Neutrophil (primary cell): Measurements from ENCODE around the gene CRYGB.
"Not testable (repeated sequence)": the region's sequence is repeated elsewhere in the genome, so short reads cannot be mapped to it uniquely, and the experiment has no call there.

Experiments used
- H3K27ac ChIP-seq: fragments of 200-600 bp; sonication (generic); 2 replicates; pipeline ENCODE4 v1.5.1; 2016; ENCODE audit warnings: mild to moderate bottlenecking, moderate library complexity
- H3K27me3 ChIP-seq: fragments of 200-600 bp; sonication (generic); 2 replicates; pipeline ENCODE4 v1.6.0; 2016; ENCODE audit warnings: mild to moderate bottlenecking
- H3K36me3 ChIP-seq: fragments of 200-600 bp; sonication (generic); 2 replicates; pipeline ENCODE4 v1.5.1; 2017
- H3K4me1 ChIP-seq, 2 experiments: fragments of 200-600 bp in 1 of 2; sonication (generic) in 1 of 2; 1 replicate in 1 of 2; 2 replicates in 1 of 2; pipeline versions ENCODE4 v1.5.1 to v1.6.1; 2013 to 2016; ENCODE audit warnings: low read depth in 1 of 2, low read length in 1 of 2, mild to moderate bottlenecking in 1 of 2, moderate library complexity in 1 of 2; ENCODE audit not compliant: control insufficient read depth in 1 of 2, insufficient read depth in 1 of 2
- H3K4me3 ChIP-seq, 2 experiments: fragments of 200-600 bp in 1 of 2; sonication (generic) in 1 of 2; 1 replicate in 1 of 2; 2 replicates in 1 of 2; pipeline ENCODE4 v1.5.1; 2013 to 2016; ENCODE audit warnings: low read depth in 1 of 2, low read length in 1 of 2, mild to moderate bottlenecking in 1 of 2, moderate library complexity in 1 of 2
- H3K9me3 ChIP-seq: fragments of 200-600 bp; sonication (generic); 2 replicates; pipeline ENCODE4 v1.5.1; 2016
- TF ChIP-seq, protein P1 (sequence below): fragments of 200-600 bp; sonication (generic); IDR thresholded peaks from 2 replicates; pipeline ENCODE4 v1.5.1; 2016; ENCODE audit warnings: antibody characterized with exemption

The CRYGB gene

DNA sequence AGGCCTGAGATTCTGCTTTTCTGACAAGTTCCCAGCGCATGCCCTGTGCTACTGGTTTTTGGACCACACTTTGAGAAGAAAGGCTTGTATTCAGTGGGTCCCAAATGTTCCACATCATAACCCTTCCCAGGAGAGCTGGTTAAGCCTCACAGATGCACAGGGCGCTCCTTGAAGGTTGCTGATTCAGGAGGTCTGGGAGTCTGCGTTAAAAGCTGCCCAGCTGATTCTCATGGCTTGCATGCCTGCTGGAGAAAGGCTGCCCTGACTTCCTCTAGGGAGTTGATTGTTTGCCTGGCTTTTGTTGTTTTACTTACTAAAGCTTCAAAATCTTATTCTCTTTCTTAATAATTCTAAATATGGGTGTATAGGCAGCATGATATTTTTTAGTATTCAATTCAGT is 42.3 kb downstream of the CRYGB start:
- Histone ChIP-seq H3K9me3 (no peaks in the 10 kb centered on the region), H3K27me3 (peaks cover 3% of the 10 kb centered on the region), H3K4me3 (no peak overlapping the region), H3K4me1 (peaks cover 0 to 5% of the 10 kb centered on the region in 2 experiments), H3K27ac (no peak overlapping the region), H3K36me3 (no peaks in the 10 kb centered on the region)
- TF ChIP-seq, protein P1, sequence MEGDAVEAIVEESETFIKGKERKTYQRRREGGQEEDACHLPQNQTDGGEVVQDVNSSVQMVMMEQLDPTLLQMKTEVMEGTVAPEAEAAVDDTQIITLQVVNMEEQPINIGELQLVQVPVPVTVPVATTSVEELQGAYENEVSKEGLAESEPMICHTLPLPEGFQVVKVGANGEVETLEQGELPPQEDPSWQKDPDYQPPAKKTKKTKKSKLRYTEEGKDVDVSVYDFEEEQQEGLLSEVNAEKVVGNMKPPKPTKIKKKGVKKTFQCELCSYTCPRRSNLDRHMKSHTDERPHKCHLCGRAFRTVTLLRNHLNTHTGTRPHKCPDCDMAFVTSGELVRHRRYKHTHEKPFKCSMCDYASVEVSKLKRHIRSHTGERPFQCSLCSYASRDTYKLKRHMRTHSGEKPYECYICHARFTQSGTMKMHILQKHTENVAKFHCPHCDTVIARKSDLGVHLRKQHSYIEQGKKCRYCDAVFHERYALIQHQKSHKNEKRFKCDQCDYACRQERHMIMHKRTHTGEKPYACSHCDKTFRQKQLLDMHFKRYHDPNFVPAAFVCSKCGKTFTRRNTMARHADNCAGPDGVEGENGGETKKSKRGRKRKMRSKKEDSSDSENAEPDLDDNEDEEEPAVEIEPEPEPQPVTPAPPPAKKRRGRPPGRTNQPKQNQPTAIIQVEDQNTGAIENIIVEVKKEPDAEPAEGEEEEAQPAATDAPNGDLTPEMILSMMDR, result no peak

DNA sequence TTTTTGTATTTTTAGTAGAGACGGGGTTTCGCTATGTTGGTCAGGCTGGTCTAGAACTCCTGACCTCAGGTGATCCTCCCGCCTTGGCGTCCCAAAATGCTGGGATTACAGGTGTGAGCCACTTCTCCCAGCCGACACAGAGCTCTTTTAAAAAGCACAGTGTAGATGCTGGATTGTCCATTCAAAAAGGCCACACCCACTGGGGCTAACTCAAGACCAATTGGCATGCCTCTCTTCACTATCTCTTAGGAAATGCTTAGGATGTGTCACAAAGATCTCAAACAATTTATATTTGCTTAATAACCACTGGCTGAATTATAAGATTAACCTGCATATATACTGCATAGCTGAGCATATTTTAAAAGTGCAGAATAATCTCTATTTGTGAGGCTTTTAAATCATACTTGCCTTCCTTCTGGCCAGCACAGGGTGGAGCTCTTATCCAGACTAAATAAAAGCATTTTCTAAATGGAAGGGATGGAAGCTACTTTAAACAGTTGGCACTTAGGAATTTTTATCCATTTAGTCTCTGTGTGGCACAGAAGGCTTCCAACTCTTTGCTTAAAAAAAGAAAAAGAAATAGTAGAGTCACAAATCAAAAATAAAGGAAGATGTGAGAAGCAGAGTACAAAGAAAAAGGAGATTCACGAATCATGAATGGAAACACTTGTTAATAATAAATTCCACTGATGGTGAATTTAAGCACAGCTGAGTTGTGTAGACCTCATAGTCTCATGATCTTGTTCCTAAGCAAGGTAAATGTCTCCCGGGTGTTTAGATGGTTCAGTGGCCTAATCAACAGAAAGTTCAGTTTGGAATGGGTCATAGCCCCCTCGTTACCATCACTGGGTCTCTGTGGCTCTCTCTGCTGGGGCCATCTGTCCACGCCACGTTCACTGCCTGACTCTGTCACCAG is 44.0 kb downstream of the CRYGB start:
- Histone ChIP-seq H3K27me3 (peaks cover 3% of the 10 kb centered on the region), H3K36me3 (no peaks in the 10 kb centered on the region), H3K27ac (no peak overlapping the region), H3K4me1 (peaks cover 0 to 5% of the 10 kb centered on the region in 2 experiments), H3K4me3 (no peak overlapping the region), H3K9me3 (no peaks in the 10 kb centered on the region)
- TF ChIP-seq, protein P1, result no peak

DNA sequence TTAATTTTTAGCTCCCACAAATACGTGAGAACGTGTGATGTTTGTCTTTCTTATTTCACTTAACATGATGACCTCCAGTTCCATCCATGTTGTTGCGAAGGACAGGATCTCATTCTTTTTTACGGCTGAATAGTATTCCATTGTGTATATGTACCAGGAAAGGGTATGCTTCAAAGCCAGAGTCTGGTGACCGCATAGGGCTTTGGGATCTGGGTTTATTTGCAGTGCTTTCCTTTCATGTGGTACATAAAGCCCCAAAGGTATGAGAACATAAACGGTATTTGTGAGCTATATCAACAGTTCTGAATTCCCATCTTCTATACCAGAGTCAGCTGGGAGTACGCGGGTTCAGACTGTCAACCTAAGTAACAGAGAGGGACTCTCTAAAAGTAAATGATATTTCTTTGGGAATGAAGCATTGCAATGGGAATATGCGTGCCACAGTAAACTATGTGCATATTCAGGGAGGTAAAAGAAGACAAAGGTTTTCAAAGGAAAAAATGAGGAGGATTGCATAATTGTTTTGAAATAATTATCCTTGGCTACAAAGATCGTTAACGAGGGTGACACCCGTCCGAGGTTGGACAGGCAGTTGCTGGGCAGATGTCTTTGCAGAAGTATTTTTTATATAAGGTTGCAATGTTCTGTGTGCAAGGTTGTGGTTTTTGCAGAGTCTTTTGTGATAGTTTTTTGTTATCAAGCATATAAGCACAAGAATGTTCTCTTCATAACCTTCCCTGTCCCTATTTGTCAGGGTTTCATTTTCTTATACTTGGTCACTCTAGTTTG is 46.1 kb downstream of the CRYGB start:
- TF ChIP-seq, protein P1, result no peak
- Histone ChIP-seq H3K4me3 (no peak overlapping the region), H3K4me1 (peaks cover 4 to 9% of the 10 kb centered on the region in 2 experiments), H3K27ac (no peak overlapping the region), H3K27me3 (peaks cover 3% of the 10 kb centered on the region), H3K9me3 (no peaks in the 10 kb centered on the region), H3K36me3 (no peaks in the 10 kb centered on the region)

DNA sequence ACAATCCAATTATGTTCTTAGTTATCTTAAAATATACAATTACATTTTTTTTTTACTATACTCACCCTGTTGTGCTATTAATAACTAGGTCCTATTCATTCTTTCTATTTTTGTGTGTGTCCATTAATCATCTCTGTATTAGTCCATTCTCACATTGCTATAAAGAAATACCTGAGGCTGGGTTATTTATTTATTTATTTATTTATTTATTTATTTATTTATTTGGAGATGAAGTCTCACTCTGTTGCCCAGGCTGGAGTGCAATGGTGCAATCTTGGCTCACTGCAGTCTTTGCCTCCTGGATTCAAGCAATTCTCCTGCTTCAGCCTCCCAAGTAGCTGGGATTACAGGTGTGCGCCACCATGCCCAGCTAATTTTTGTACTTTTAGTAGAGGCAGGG is 47.3 kb downstream of the CRYGB start:
- H3K27ac ChIP-seq, H3K9me3 ChIP-seq, H3K4me1 ChIP-seq, H3K36me3 ChIP-seq, H3K4me3 ChIP-seq, H3K27me3 ChIP-seq: not testable (repeated sequence)

DNA sequence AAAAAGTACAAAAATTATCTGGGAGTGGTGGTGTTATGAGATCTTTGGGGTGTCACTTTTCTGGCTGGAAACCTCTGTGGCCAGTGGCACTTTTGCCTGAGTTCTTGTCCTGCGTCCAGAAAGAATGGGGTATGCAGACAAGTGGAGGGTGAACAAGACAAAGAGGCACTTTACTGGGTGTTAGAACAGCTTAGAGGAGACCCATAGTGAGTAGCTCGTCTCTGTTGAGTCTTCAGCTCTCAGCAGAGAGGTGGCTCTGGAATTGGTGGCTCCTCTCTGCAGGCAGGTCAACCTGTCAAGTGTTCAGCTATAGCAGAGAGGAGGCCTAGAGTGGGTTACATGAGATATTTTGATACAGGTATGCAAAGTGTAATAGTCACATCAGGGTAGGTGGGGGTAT is 47.7 kb downstream of the CRYGB start:
- H3K9me3 ChIP-seq, result no peaks in the 10 kb centered on the region

More for the DNA sequence above, 47.7 kb downstream of the CRYGB start:
- Histone ChIP-seq H3K4me1 (peaks cover 4 to 9% of the 10 kb centered on the region in 2 experiments), H3K36me3 (no peaks in the 10 kb centered on the region), H3K4me3 (no peak overlapping the region), H3K27ac (no peak overlapping the region), H3K27me3 (peaks cover 3% of the 10 kb centered on the region)
- TF ChIP-seq, protein P1, result no peak
